NCI-H2196 (cell line): ENCODE data around the gene TMIGD2.
"Not testable (repeated sequence)": the region's sequence is repeated elsewhere in the genome, so short reads cannot be mapped to it uniquely, and the experiment has no call there.

Experiments
- DNase-seq: peaks from one replicate; lab custom pipeline; 2025; ENCODE audit not compliant: unreplicated experiment; lab: John Stamatoyannopoulos, UW

TMIGD2 gene

GRCh38 chr19:4298810-4299550, 3.2 kb downstream of the TMIGD2 start:
- no peak for DNase-seq

GRCh38 chr19:4297901-4298809, 4.0 kb downstream of the TMIGD2 start:
- DNase-seq = no peak

GRCh38 chr19:4295972-4296771, 6.0 kb downstream of the TMIGD2 start:
- peak; percentile 75 for DNase-seq

- no peak for DNase-seq
Measured at GRCh38 chr19:4294389-4294788, 7.8 kb downstream of the TMIGD2 start.

GRCh38 chr19:4292515-4292914, 9.7 kb downstream of the TMIGD2 start:
- no peak for DNase-seq

GRCh38 chr19:4291184-4291732, 10.9 kb downstream of the TMIGD2 start:
- no peak for DNase-seq

- no peak for DNase-seq
Measured at GRCh38 chr19:4288091-4288777, 14.0 kb downstream of the TMIGD2 start.

GRCh38 chr19:4286141-4286540, 16.0 kb downstream of the TMIGD2 start:
- DNase-seq = not testable (repeated sequence)

- no peak for DNase-seq
Measured at GRCh38 chr19:4284974-4285373, 17.2 kb downstream of the TMIGD2 start.

- peak; percentile 51 for DNase-seq
Measured at GRCh38 chr19:4284176-4284958, 17.8 kb downstream of the TMIGD2 start.

GRCh38 chr19:4279530-4280422, 22.4 kb downstream of the TMIGD2 start:
- no peak for DNase-seq

- DNase-seq = no peak
Measured at GRCh38 chr19:4279267-4279529, 23.0 kb downstream of the TMIGD2 start.

GRCh38 chr19:4278419-4279266, 23.5 kb downstream of the TMIGD2 start, which contains the start of gene SHD:
Gene SHD (plus strand): TSS chr19:4279266. CDS start chr19:4280064, 798 bp downstream.
- no peak for DNase-seq

GRCh38 chr19:4278010-4278409, 24.2 kb downstream of the TMIGD2 start:
- DNase-seq = no peak

- no peak for DNase-seq
Measured at GRCh38 chr19:4277191-4277696, 24.9 kb downstream of the TMIGD2 start.

GRCh38 chr19:4274321-4274686, 27.9 kb downstream of the TMIGD2 start:
- not testable (repeated sequence) for DNase-seq

GRCh38 chr19:4272894-4273293, 29.3 kb downstream of the TMIGD2 start:
- no peak for DNase-seq
